K562 (cell line): ENCODE results near the gene TDRD6. TPM values are rescaled to one million over a fixed set of nuclear protein-coding genes. Genes with fewer than 3 reads are reported as not detected.
"Not testable (repeated sequence)": the region's sequence is repeated elsewhere in the genome, so short reads cannot be mapped to it uniquely, and the experiment has no call there.

Experiments used
- ATAC-seq: fragments of 200-7000 bp; cut with Tn5 transposase; 3 replicates; pipeline ENCODE4 v1.9.1; 2020; ENCODE audit warnings: moderate library complexity
- BruUV-seq: library from RNA; stranded (reverse); fragments of 400-500 nt; replicated peaks from 2 replicates; lab custom pipeline; 2021; lab: Mats Ljungman, UMichigan
- CTCF ChIA-PET: fragments of 300-600 bp; formaldehyde crosslinking; extraction: SDS; loops from one replicate; lab custom pipeline; 2021; ENCODE audit warnings: low intra/inter-chr PET ratio; lab: Yijun Ruan, JAX
- POLR2A ChIA-PET: fragments of 300-600, 350-650 bp; sonication (Branson Sonifier 250); formaldehyde crosslinking; extraction: SDS; loops from one replicate; lab custom pipeline; 2021; ENCODE audit warnings: antibody characterized with exemption, inconsistent platforms; lab: Yijun Ruan, JAX
- DNase-seq, 4 experiments: peaks; one replicate each; pipeline versions ENCODE4 v3.0.0 to v3.0.0-alpha.2; 2011 to 2018; ENCODE audit warnings: low spot score in 3 of 4, mixed read lengths in 3 of 4; ENCODE audit errors: extremely low read depth in 1 of 4
- FAIRE-seq: peaks from 2 replicates; lab custom pipeline; 2011; peaks lifted over from hg19 to GRCh38; lab: Jason Lieb, UNC
- H2AFZ ChIP-seq: 2 replicates; pipeline ENCODE4 v1.6.0; 2011; ENCODE audit warnings: low read depth, low read length, control low read depth, inconsistent platforms
- H3K27ac ChIP-seq: fragments of 200-600 bp; 3 replicates; pipeline ENCODE4 v1.8.0; 2011; ENCODE audit warnings: low read depth, mild to moderate bottlenecking, control low read depth, inconsistent platforms, low read length, moderate library complexity, mixed read lengths; ENCODE audit errors: extremely low read depth
- H3K27me3 ChIP-seq, 2 experiments: fragments of 300-600 bp in 1 of 2; 2 replicates in 1 of 2; 3 replicates in 1 of 2; pipeline versions ENCODE4 v1.6.0 to v1.8.0; 2011; ENCODE audit warnings: inconsistent platforms in 2 of 2, low read length in 2 of 2, mild to moderate bottlenecking in 1 of 2, mixed read lengths in 1 of 2, moderate library complexity in 1 of 2; ENCODE audit not compliant: control insufficient read depth in 2 of 2, insufficient read depth in 2 of 2
- H3K36me3 ChIP-seq: fragments of 300-600 bp; 3 replicates; pipeline ENCODE4 v1.8.0; 2011; ENCODE audit warnings: mild to moderate bottlenecking, low read length, inconsistent platforms; ENCODE audit not compliant: control insufficient read depth, insufficient read depth
- H3K4me1 ChIP-seq, 2 experiments: fragments of 200-600 bp in 1 of 2; replicated peaks in 1 of 2; 2 replicates in 1 of 2; 3 replicates in 1 of 2; pipeline versions ENCODE4 v1.5.1 to v1.8.0; 2011; ENCODE audit warnings: inconsistent platforms in 2 of 2, low read length in 2 of 2, mild to moderate bottlenecking in 1 of 2, mixed read lengths in 1 of 2, moderate library complexity in 1 of 2; ENCODE audit not compliant: control insufficient read depth in 2 of 2, insufficient read depth in 2 of 2
- H3K4me2 ChIP-seq: 2 replicates; pipeline ENCODE4 v1.6.1; 2011; ENCODE audit warnings: low read length, control low read depth, inconsistent platforms, mixed read lengths; ENCODE audit not compliant: insufficient read depth
- H3K4me3 ChIP-seq: fragments of 200-600 bp; sonication (generic), shearing (Covaris generic); 2 replicates; pipeline ENCODE4 v1.5.1; 2016; ENCODE audit warnings: control low read depth, inconsistent platforms
- H3K79me2 ChIP-seq: fragments of 200-600 bp; 3 replicates; pipeline ENCODE4 v1.8.0; 2011; ENCODE audit warnings: low read length, inconsistent platforms; ENCODE audit not compliant: control insufficient read depth, insufficient read depth
- H3K9ac ChIP-seq, 2 experiments: 2 replicates each; pipeline versions ENCODE4 v1.6.0 to v1.6.1; 2011; ENCODE audit warnings: low read depth in 2 of 2, low read length in 2 of 2, control low read depth in 1 of 2, inconsistent platforms in 1 of 2, mild to moderate bottlenecking in 1 of 2, mixed read lengths in 1 of 2; ENCODE audit not compliant: insufficient read depth in 1 of 2
- H3K9me1 ChIP-seq: one replicate; pipeline ENCODE4 v1.6.0; 2011; ENCODE audit warnings: inconsistent platforms, mild to moderate bottlenecking, low read length, moderate library complexity; ENCODE audit not compliant: control insufficient read depth, insufficient read depth
- H3K9me3 ChIP-seq: replicated peaks from 2 replicates; pipeline ENCODE4 v1.5.1; 2011; ENCODE audit warnings: low read depth, low read length, inconsistent platforms; ENCODE audit not compliant: control insufficient read depth, insufficient read depth
- H4K20me1 ChIP-seq: replicated peaks from 2 replicates; pipeline ENCODE4 v1.6.1; 2011; ENCODE audit warnings: low read length, inconsistent platforms, mixed read lengths; ENCODE audit not compliant: control insufficient read depth, insufficient read depth
- HSF4 ChIP-seq: fragments of 250-450 bp; sonication (Bioruptor Pico); IDR thresholded peaks from 2 replicates; pipeline ENCODE4 v2.1.2; 2022; ENCODE audit warnings: mild to moderate bottlenecking, moderate library complexity, borderline replicate concordance
- TCF3 ChIP-seq: sonication (generic); formaldehyde crosslinking; IDR thresholded peaks from 2 replicates; pipeline ENCODE4 v1.4.0; 2020; ENCODE audit warnings: mild to moderate bottlenecking, missing genetic modification reagents
- WGBS: fragments of 100-300 bp; shearing (Covaris generic); methylation state at CpG from one replicate; pipeline ENCODE4 v1.1.6; 2016; ENCODE audit warnings: low coverage, mixed read lengths; ENCODE audit not compliant: insufficient coverage; ENCODE audit errors: missing lambda C conversion rate; 5-methylcytosine and 5-hydroxymethylcytosine counted together
- in situ Hi-C: fragments of 300-500 bp; cut with MboI; formaldehyde crosslinking; loops from 4 replicates; pipeline ENCODE4 v1.15.0; 2018; ENCODE audit warnings: inconsistent platforms, mixed read lengths
- intact Hi-C: fragments of 100-400 bp; cut with micrococcal nuclease; formaldehyde crosslinking; loops from 2 replicates; pipeline ENCODE4 v1.14.2; 2022
- polyA plus RNA-seq, 8 experiments: library from polyadenylated mRNA; depleted of rRNA in 4 of 8; stranded (reverse) in 5 of 8; unstranded in 3 of 8; fragments of >200 nt; fragmentation: Nextera tagmentation in 2 of 8; fragmentation: Illumina TruSeq in 1 of 8; extraction: Ambion mirVana in 2 of 8; extraction: Trizol in 1 of 8; gene quantifications; 2 replicates each; pipeline versions ENCODE4 v1.2.1 to v1.2.3, GENCODE V29; 2011 to 2014; ENCODE audit warnings: inconsistent platforms in 1 of 8, missing spikeins in 1 of 8
- total RNA-seq, 7 experiments: library from RNA; depleted of rRNA in 6 of 7; stranded (reverse); fragments of >200 nt in 6 of 7; fragmentation: Illumina TruSeq in 2 of 7; extraction: Trizol in 2 of 7; gene quantifications; 2 replicates each; pipeline versions ENCODE4 v1.2.1 to v1.2.3, GENCODE V29; 2011 to 2021; ENCODE audit warnings: low replicate concordance in 1 of 7

Gene TDRD6
- total and polyA plus RNA-seq, 9 of the 15 experiments (the other 6 are each of a cell fraction or from before 2014, with no cell fraction given) = under 0.01 to 0.53 (median 0.14) TPM; not detected in 1

DNA sequence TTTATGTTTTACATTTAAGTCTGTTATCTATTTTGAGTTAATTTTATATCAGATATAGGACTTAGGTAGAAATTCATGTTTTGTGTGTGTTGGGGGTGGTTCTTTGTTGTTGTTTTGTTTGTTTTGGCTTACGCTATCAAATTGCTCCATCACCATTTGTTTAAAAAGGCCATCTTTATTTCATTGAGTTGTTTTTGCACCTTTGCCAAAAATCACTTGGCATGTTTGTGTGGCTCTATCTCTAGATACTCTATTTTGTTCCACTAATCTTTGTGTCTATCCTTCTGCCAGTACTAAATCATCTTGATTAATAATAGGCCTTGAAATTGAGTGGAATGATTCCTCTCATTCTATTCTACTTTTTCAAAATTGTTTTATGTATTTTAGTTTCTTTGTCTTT is 42.4 kb upstream of the TDRD6 start:
- Histone ChIP-seq H3K4me2 (no peak overlapping the region), H3K9me1 (no peaks in the 10 kb centered on the region), H3K4me3 (no peak overlapping the region), H4K20me1 (no peaks in the 10 kb centered on the region), H3K9me3 (no peaks in the 10 kb centered on the region), H2AFZ (no peak overlapping the region), H3K9ac (no peak overlapping the region), H3K36me3 (no peaks in the 10 kb centered on the region; the same call in 2 of the 3 replicates), H3K79me2 (no peaks in the 10 kb centered on the region), H3K27ac (no peak overlapping the region), H3K4me1 (no peaks in the 10 kb centered on the region), H3K27me3 (no peaks in the 10 kb centered on the region)
- ChIA-PET POLR2A (no interaction called here), CTCF (no interaction called here)
- no TSS peak for BruUV-seq
- TF ChIP-seq TCF3 (CRISPR knock-in tag) (no peak), HSF4 (no peak)
- intact Hi-C loops = no loop called here
- no peak for ATAC-seq
- in situ Hi-C loops = no loop called here
- DNase-seq = no peak
- FAIRE-seq = no peak
- 0% methylated on average over 1 of the region's 1 CpG for WGBS

GRCh38 chr6:46648108-46648507 is 39.6 kb upstream of the TDRD6 start:
- FAIRE-seq, H3K27ac ChIP-seq, H3K9me1 ChIP-seq, H3K36me3 ChIP-seq, H3K4me3 ChIP-seq, H3K9me3 ChIP-seq, intact Hi-C loops, POLR2A ChIA-PET, H3K27me3 ChIP-seq, H4K20me1 ChIP-seq, ATAC-seq, DNase-seq, in situ Hi-C loops, H2AFZ ChIP-seq, BruUV-seq, H3K4me1 ChIP-seq, CTCF ChIA-PET, H3K4me2 ChIP-seq, H3K9ac ChIP-seq, H3K79me2 ChIP-seq: not testable (repeated sequence)
- WGBS = 0% methylated on average over 1 of the region's 4 CpGs
